K562 (cell line): ENCODE measurements around the gene FAHD2A. TPM values are rescaled to one million over a fixed set of nuclear protein-coding genes. Genes with fewer than 3 reads are reported as not detected.

Experiments
- ATAC-seq: fragments of 200-7000 bp; cut with Tn5 transposase; 3 replicates; pipeline ENCODE4 v1.9.1; 2020; ENCODE audit warnings: moderate library complexity
- BruUV-seq: library from RNA; stranded (reverse); fragments of 400-500 nt; replicated peaks from 2 replicates; lab custom pipeline; 2021; lab: Mats Ljungman, UMichigan
- CTCF ChIA-PET: fragments of 300-600 bp; formaldehyde crosslinking; extraction: SDS; loops from one replicate; lab custom pipeline; 2021; ENCODE audit warnings: low intra/inter-chr PET ratio; lab: Yijun Ruan, JAX
- POLR2A ChIA-PET: fragments of 300-600, 350-650 bp; sonication (Branson Sonifier 250); formaldehyde crosslinking; extraction: SDS; loops from one replicate; lab custom pipeline; 2021; ENCODE audit warnings: antibody characterized with exemption, inconsistent platforms; lab: Yijun Ruan, JAX
- DNase-seq, 4 experiments: peaks; one replicate each; pipeline versions ENCODE4 v3.0.0 to v3.0.0-alpha.2; 2011 to 2018; ENCODE audit warnings: low spot score in 3 of 4, mixed read lengths in 3 of 4; ENCODE audit errors: extremely low read depth in 1 of 4
- FAIRE-seq: peaks from 2 replicates; lab custom pipeline; 2011; peaks lifted over from hg19 to GRCh38; lab: Jason Lieb, UNC
- H2AFZ ChIP-seq: 2 replicates; pipeline ENCODE4 v1.6.0; 2011; ENCODE audit warnings: low read depth, low read length, control low read depth, inconsistent platforms
- H3K27ac ChIP-seq: fragments of 200-600 bp; 3 replicates; pipeline ENCODE4 v1.8.0; 2011; ENCODE audit warnings: low read depth, mild to moderate bottlenecking, control low read depth, inconsistent platforms, low read length, moderate library complexity, mixed read lengths; ENCODE audit errors: extremely low read depth
- H3K27me3 ChIP-seq, 2 experiments: fragments of 300-600 bp in 1 of 2; 2 replicates in 1 of 2; 3 replicates in 1 of 2; pipeline versions ENCODE4 v1.6.0 to v1.8.0; 2011; ENCODE audit warnings: inconsistent platforms in 2 of 2, low read length in 2 of 2, mild to moderate bottlenecking in 1 of 2, mixed read lengths in 1 of 2, moderate library complexity in 1 of 2; ENCODE audit not compliant: control insufficient read depth in 2 of 2, insufficient read depth in 2 of 2
- H3K36me3 ChIP-seq: fragments of 300-600 bp; 3 replicates; pipeline ENCODE4 v1.8.0; 2011; ENCODE audit warnings: mild to moderate bottlenecking, low read length, inconsistent platforms; ENCODE audit not compliant: control insufficient read depth, insufficient read depth
- H3K4me1 ChIP-seq, 2 experiments: fragments of 200-600 bp in 1 of 2; replicated peaks in 1 of 2; 2 replicates in 1 of 2; 3 replicates in 1 of 2; pipeline versions ENCODE4 v1.5.1 to v1.8.0; 2011; ENCODE audit warnings: inconsistent platforms in 2 of 2, low read length in 2 of 2, mild to moderate bottlenecking in 1 of 2, mixed read lengths in 1 of 2, moderate library complexity in 1 of 2; ENCODE audit not compliant: control insufficient read depth in 2 of 2, insufficient read depth in 2 of 2
- H3K4me2 ChIP-seq: 2 replicates; pipeline ENCODE4 v1.6.1; 2011; ENCODE audit warnings: low read length, control low read depth, inconsistent platforms, mixed read lengths; ENCODE audit not compliant: insufficient read depth
- H3K4me3 ChIP-seq: fragments of 200-600 bp; sonication (generic), shearing (Covaris generic); 2 replicates; pipeline ENCODE4 v1.5.1; 2016; ENCODE audit warnings: control low read depth, inconsistent platforms
- H3K79me2 ChIP-seq: fragments of 200-600 bp; 3 replicates; pipeline ENCODE4 v1.8.0; 2011; ENCODE audit warnings: low read length, inconsistent platforms; ENCODE audit not compliant: control insufficient read depth, insufficient read depth
- H3K9ac ChIP-seq, 2 experiments: 2 replicates each; pipeline versions ENCODE4 v1.6.0 to v1.6.1; 2011; ENCODE audit warnings: low read depth in 2 of 2, low read length in 2 of 2, control low read depth in 1 of 2, inconsistent platforms in 1 of 2, mild to moderate bottlenecking in 1 of 2, mixed read lengths in 1 of 2; ENCODE audit not compliant: insufficient read depth in 1 of 2
- H3K9me1 ChIP-seq: one replicate; pipeline ENCODE4 v1.6.0; 2011; ENCODE audit warnings: inconsistent platforms, mild to moderate bottlenecking, low read length, moderate library complexity; ENCODE audit not compliant: control insufficient read depth, insufficient read depth
- H3K9me3 ChIP-seq: replicated peaks from 2 replicates; pipeline ENCODE4 v1.5.1; 2011; ENCODE audit warnings: low read depth, low read length, inconsistent platforms; ENCODE audit not compliant: control insufficient read depth, insufficient read depth
- H4K20me1 ChIP-seq: replicated peaks from 2 replicates; pipeline ENCODE4 v1.6.1; 2011; ENCODE audit warnings: low read length, inconsistent platforms, mixed read lengths; ENCODE audit not compliant: control insufficient read depth, insufficient read depth
- CBX8 ChIP-seq: fragments of 200-600 bp; sonication (generic); IDR thresholded peaks from 2 replicates; pipeline ENCODE4 v1.6.1; 2012; ENCODE audit warnings: borderline replicate concordance, mixed run types, low read depth, mild to moderate bottlenecking, moderate library complexity, mixed read lengths, low read length, control low read depth, inconsistent platforms; ENCODE audit not compliant: poor library complexity, severe bottlenecking; ENCODE audit errors: extremely low read depth
- HMBOX1 ChIP-seq: sonication (generic); IDR thresholded peaks from 2 replicates; pipeline ENCODE4 v1.6.1; 2016
- HSF4 ChIP-seq: fragments of 250-450 bp; sonication (Bioruptor Pico); IDR thresholded peaks from 2 replicates; pipeline ENCODE4 v2.1.2; 2022; ENCODE audit warnings: mild to moderate bottlenecking, moderate library complexity, borderline replicate concordance
- SPI1 ChIP-seq: IDR thresholded peaks from 2 replicates; pipeline ENCODE4 v1.6.1; 2011; ENCODE audit warnings: low read depth, low read length, control low read depth, borderline replicate concordance
- SRSF9 ChIP-seq: fragments of 200-400 bp; formaldehyde crosslinking; IDR thresholded peaks from 2 replicates; pipeline ENCODE4 v1.6.1; 2017; ENCODE audit warnings: low read depth, low read length, borderline replicate concordance
- ZNF239 ChIP-seq: fragments of 250-450 bp; sonication (Bioruptor Pico); IDR thresholded peaks from 2 replicates; pipeline ENCODE4 v1.4.0; 2020; ENCODE audit warnings: mild to moderate bottlenecking
- ZNF778 ChIP-seq: fragments of 450-650 bp; formaldehyde crosslinking; IDR thresholded peaks from 2 replicates; pipeline ENCODE4 v1.4.0; 2020; ENCODE audit warnings: mild to moderate bottlenecking, moderate library complexity
- WGBS: fragments of 100-300 bp; shearing (Covaris generic); methylation state at CpG from one replicate; pipeline ENCODE4 v1.1.6; 2016; ENCODE audit warnings: low coverage, mixed read lengths; ENCODE audit not compliant: insufficient coverage; ENCODE audit errors: missing lambda C conversion rate; 5-methylcytosine and 5-hydroxymethylcytosine counted together
- in situ Hi-C: fragments of 300-500 bp; cut with MboI; formaldehyde crosslinking; loops from 4 replicates; pipeline ENCODE4 v1.15.0; 2018; ENCODE audit warnings: inconsistent platforms, mixed read lengths
- intact Hi-C: fragments of 100-400 bp; cut with micrococcal nuclease; formaldehyde crosslinking; loops from 2 replicates; pipeline ENCODE4 v1.14.2; 2022
- polyA plus RNA-seq, 8 experiments: library from polyadenylated mRNA; depleted of rRNA in 4 of 8; stranded (reverse) in 5 of 8; unstranded in 3 of 8; fragments of >200 nt; fragmentation: Nextera tagmentation in 2 of 8; fragmentation: Illumina TruSeq in 1 of 8; extraction: Ambion mirVana in 2 of 8; extraction: Trizol in 1 of 8; gene quantifications; 2 replicates each; pipeline versions ENCODE4 v1.2.1 to v1.2.3, GENCODE V29; 2011 to 2014; ENCODE audit warnings: inconsistent platforms in 1 of 8, missing spikeins in 1 of 8
- total RNA-seq, 7 experiments: library from RNA; depleted of rRNA in 6 of 7; stranded (reverse); fragments of >200 nt in 6 of 7; fragmentation: Illumina TruSeq in 2 of 7; extraction: Trizol in 2 of 7; gene quantifications; 2 replicates each; pipeline versions ENCODE4 v1.2.1 to v1.2.3, GENCODE V29; 2011 to 2021; ENCODE audit warnings: low replicate concordance in 1 of 7

The FAHD2A gene
- total and polyA plus RNA-seq, 9 of the 15 experiments (the other 6 are each of a cell fraction or from before 2014, with no cell fraction given), result 13.8 to 41.0 (median 30.4) TPM

GRCh38 chr2:95354469-95354901, 48.0 kb upstream of the FAHD2A start:
- H4K20me1 ChIP-seq, result peaks cover 7% of the 10 kb centered on the region
- 0% methylated on average over 5 of the region's 5 CpGs for WGBS
- H3K4me3 ChIP-seq, result no peak overlapping the region
- no peak overlapping the region for H3K27ac ChIP-seq
- H3K9me3 ChIP-seq, result no peaks in the 10 kb centered on the region
- no peak for ATAC-seq
- FAIRE-seq, result no peak
- TF ChIP-seq ZNF778 (CRISPR knock-in tag) (no peak), SPI1 (no peak), SRSF9 (no peak), ZNF239 (CRISPR knock-in tag) (no peak), HSF4 (no peak), HMBOX1 (no peak), CBX8 (no peak)
- POLR2A ChIA-PET, result interaction anchor here (0.6 kb wide), 2 partner anchors 33 to 854 kb away, joined by 3 read pairs; no protein-coding TSS in a partner anchor
- DNase-seq, result no peak
- no peaks in the 10 kb centered on the region for H3K36me3 ChIP-seq
- CTCF ChIA-PET, result no interaction called here
- no peaks in the 10 kb centered on the region for H3K4me1 ChIP-seq
- H3K9me1 ChIP-seq, result no peaks in the 10 kb centered on the region
- peaks cover under 1 to 61% of the 10 kb centered on the region in 2 experiments; a peak in 3 of 5 replicates for H3K27me3 ChIP-seq
- no peak overlapping the region for H3K9ac ChIP-seq
- no peak overlapping the region for H2AFZ ChIP-seq
- H3K4me2 ChIP-seq, result no peak overlapping the region
- in situ Hi-C loops (no loop called here), intact Hi-C loops (no loop called here)
- no TSS peak for BruUV-seq
- no peaks in the 10 kb centered on the region for H3K79me2 ChIP-seq
